Smooth muscle cell (in vitro differentiated cells): ENCODE results near the gene MTHFD2L. TPM values are rescaled to one million over a fixed set of nuclear protein-coding genes. Genes with fewer than 3 reads are reported as not detected.
A peak's percentile ranks its signal among the peaks of the same experiment; 100 is the strongest.

Experiments used
- DNase-seq: peaks from one replicate; lab custom pipeline; 2025; ENCODE audit not compliant: unreplicated experiment; lab: John Stamatoyannopoulos, UW
- H2AFZ ChIP-seq: fragments of 200-600 bp; sonication (generic); 2 replicates; pipeline ENCODE4 v1.6.0; 2016; ENCODE audit warnings: antibody characterized with exemption, low read depth, mild to moderate bottlenecking
- H3F3A ChIP-seq: fragments of 200-600 bp; sonication (generic); 2 replicates; pipeline ENCODE4 v1.6.0; 2017; ENCODE audit warnings: antibody characterized with exemption, low read depth
- H3K27ac ChIP-seq: fragments of 200-600 bp; sonication (generic); 2 replicates; pipeline ENCODE4 v1.5.1; 2016; ENCODE audit warnings: low read depth, mild to moderate bottlenecking
- H3K27me3 ChIP-seq: fragments of 200-600 bp; sonication (generic); 2 replicates; pipeline ENCODE4 v1.6.1; 2016; ENCODE audit warnings: low read depth, mild to moderate bottlenecking
- H3K36me3 ChIP-seq: fragments of 200-600 bp; sonication (generic); 2 replicates; pipeline ENCODE4 v1.5.1; 2016; ENCODE audit warnings: low read depth
- H3K4me1 ChIP-seq: fragments of 200-600 bp; sonication (generic); 2 replicates; pipeline ENCODE4 v1.5.1; 2016; ENCODE audit warnings: low read depth
- H3K4me2 ChIP-seq: fragments of 200-600 bp; sonication (generic); 2 replicates; pipeline ENCODE4 v1.6.0; 2016; ENCODE audit warnings: mild to moderate bottlenecking
- H3K4me3 ChIP-seq: fragments of 200-600 bp; sonication (generic); 2 replicates; pipeline ENCODE4 v1.5.1; 2016; ENCODE audit warnings: mild to moderate bottlenecking
- H3K79me2 ChIP-seq: fragments of 200-600 bp; sonication (generic); 2 replicates; pipeline ENCODE4 v1.6.0; 2016; ENCODE audit warnings: low read depth, mild to moderate bottlenecking
- H3K9ac ChIP-seq: fragments of 200-600 bp; sonication (generic); 2 replicates; pipeline ENCODE4 v1.6.0; 2016; ENCODE audit warnings: low read depth
- H3K9me3 ChIP-seq: fragments of 200-600 bp; sonication (generic); replicated peaks from 2 replicates; pipeline ENCODE4 v1.5.1; 2016; ENCODE audit warnings: low read depth
- H4K20me1 ChIP-seq: fragments of 200-600 bp; sonication (generic); 2 replicates; pipeline ENCODE4 v1.6.0; 2016; ENCODE audit warnings: low read depth
- WGBS: methylation state at CpG from one replicate; pipeline ENCODE4 v1.1.7; 2016; ENCODE audit warnings: low lambda C conversion rate; 5-methylcytosine and 5-hydroxymethylcytosine counted together
- polyA plus RNA-seq: library from polyadenylated mRNA; unstranded; fragments of >200 nt; fragmentation: Nextera tagmentation; extraction: Ambion mirVana; gene quantifications from 2 replicates; pipeline ENCODE4 v1.2.1, GENCODE V29; 2016
- total RNA-seq: library from RNA; depleted of rRNA; stranded (reverse); fragments of >200 nt; gene quantifications from 2 replicates; pipeline ENCODE4 v1.2.3, GENCODE V29; 2014
- TF ChIP-seq, protein P1 (sequence below): fragments of 200-600 bp; sonication (generic); IDR thresholded peaks from 2 replicates; pipeline ENCODE4 v1.5.1; 2017; ENCODE audit warnings: borderline replicate concordance, mild to moderate bottlenecking, antibody characterized with exemption; ENCODE audit not compliant: insufficient read depth, poor library complexity, severe bottlenecking

Gene MTHFD2L
- total and polyA plus RNA-seq, 2 experiments from 2014 or later, result 4.9 to 6.6 TPM

DNA sequence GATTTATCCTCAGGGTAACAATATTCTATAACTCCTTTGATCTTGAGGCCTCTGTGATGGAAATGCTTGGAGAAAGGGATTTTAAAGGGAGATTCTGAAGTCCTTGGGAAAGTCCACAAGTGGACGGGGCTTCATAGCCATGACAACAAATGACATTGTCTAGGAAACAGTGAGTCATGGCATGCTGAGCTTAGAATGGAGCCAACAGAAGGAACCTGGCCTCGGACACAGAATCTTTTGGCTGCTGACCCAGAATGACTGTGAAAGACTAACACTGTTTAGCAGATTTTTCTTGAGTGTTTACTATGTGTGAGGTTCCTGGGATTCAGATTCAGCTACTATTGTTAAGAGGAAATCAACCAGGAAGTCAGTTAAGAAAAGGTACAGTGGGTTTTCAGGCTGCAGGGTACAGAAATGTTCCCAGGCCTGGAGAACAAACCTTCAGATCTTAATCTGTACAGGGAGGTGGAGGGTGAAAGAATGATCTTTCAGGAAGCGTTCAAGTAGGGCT, 40.8 kb upstream of the MTHFD2L start:
- 25% methylated on average over 3 of the region's 3 CpGs for WGBS
- Histone ChIP-seq H2AFZ (peak overlapping the region; percentile 29), H3K27me3 (no peaks in the 10 kb centered on the region), H3K9me3 (no peaks in the 10 kb centered on the region), H4K20me1 (no peaks in the 10 kb centered on the region), H3F3A (peaks cover 8% of the 10 kb centered on the region), H3K36me3 (no peaks in the 10 kb centered on the region), H3K9ac (peak overlapping the region; percentile 79), H3K79me2 (no peaks in the 10 kb centered on the region), H3K4me2 (peak overlapping the region; percentile 24), H3K4me1 (peaks cover 12% of the 10 kb centered on the region), H3K27ac (peak overlapping the region; percentile 97), H3K4me3 (no peak overlapping the region)
- no peak for DNase-seq
- TF ChIP-seq, protein P1, sequence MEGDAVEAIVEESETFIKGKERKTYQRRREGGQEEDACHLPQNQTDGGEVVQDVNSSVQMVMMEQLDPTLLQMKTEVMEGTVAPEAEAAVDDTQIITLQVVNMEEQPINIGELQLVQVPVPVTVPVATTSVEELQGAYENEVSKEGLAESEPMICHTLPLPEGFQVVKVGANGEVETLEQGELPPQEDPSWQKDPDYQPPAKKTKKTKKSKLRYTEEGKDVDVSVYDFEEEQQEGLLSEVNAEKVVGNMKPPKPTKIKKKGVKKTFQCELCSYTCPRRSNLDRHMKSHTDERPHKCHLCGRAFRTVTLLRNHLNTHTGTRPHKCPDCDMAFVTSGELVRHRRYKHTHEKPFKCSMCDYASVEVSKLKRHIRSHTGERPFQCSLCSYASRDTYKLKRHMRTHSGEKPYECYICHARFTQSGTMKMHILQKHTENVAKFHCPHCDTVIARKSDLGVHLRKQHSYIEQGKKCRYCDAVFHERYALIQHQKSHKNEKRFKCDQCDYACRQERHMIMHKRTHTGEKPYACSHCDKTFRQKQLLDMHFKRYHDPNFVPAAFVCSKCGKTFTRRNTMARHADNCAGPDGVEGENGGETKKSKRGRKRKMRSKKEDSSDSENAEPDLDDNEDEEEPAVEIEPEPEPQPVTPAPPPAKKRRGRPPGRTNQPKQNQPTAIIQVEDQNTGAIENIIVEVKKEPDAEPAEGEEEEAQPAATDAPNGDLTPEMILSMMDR, result no peak

DNA sequence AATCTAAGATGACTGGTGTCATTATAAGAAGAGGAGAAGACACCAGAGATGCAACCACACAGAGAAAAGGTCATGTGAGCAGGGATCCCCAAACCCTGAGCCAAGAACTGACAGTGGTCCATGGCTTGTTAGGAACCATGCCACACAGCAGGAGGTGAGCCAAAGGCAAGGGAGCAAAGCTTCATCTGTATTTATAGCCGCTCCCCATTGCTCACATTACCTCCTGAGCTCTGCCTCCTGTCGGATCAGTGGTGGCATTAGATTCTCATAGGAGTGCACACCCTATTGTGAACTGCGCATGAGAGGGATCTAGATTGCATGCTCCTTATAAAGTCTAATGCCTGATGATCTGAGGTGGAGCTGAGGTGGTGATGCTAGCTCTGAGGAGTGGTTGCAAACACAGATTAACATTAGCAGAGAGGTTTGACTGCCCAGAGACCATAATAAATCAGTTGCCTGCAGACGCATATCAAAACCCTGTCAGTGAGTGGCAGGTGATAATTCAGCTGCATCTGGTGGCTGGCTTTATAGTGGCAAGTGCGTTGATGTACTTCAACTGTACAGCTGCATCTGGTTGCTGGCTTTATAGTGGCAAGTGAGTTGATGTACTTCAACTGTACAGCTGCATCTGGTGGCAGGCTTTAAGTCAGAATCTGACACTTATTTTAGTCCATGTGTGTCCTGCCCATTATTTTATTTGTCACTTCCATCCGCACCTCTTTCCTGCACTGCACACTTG, 39.1 kb upstream of the MTHFD2L start:
- no peak overlapping the region for H3K27ac ChIP-seq
- H3K79me2 ChIP-seq, result no peaks in the 10 kb centered on the region
- no peak for DNase-seq
- peaks cover 15% of the 10 kb centered on the region for H3K4me1 ChIP-seq
- H4K20me1 ChIP-seq, result no peaks in the 10 kb centered on the region
- TF ChIP-seq, protein P1, result no peak
- no peak overlapping the region for H3K4me2 ChIP-seq
- peaks cover 8% of the 10 kb centered on the region for H3F3A ChIP-seq
- WGBS, result 93% methylated on average over 6 of the region's 6 CpGs
- no peak overlapping the region for H2AFZ ChIP-seq
- H3K36me3 ChIP-seq, result no peaks in the 10 kb centered on the region
- no peaks in the 10 kb centered on the region for H3K9me3 ChIP-seq
- no peak overlapping the region for H3K9ac ChIP-seq
- H3K27me3 ChIP-seq, result no peaks in the 10 kb centered on the region
- H3K4me3 ChIP-seq, result no peak overlapping the region

DNA sequence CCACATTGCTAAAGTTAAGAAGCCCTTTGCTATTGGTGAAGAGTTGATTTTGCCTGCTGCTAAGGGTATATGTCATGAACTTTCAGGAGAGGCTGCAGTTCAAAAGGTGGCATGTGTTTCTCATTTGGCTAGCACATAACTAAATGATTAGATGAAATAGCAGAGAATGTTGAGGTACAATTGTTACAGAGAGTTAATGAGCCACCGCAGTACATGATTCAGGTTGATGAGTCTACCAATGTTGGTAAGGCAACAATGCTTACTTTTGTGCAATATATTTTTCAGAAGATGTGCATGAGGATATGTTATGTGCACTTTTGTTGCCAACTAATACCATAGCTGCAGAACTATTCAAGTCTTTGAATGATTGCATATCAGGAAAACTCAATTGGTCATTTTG, 37.8 kb upstream of the MTHFD2L start:
- H3K27ac ChIP-seq, result no peak overlapping the region
- 96% methylated on average over 1 of the region's 1 CpG for WGBS
- H3K9me3 ChIP-seq, result no peaks in the 10 kb centered on the region
- H3K4me1 ChIP-seq, result peaks cover 15% of the 10 kb centered on the region
- no peak overlapping the region for H2AFZ ChIP-seq
- no peaks in the 10 kb centered on the region for H3K36me3 ChIP-seq
- no peaks in the 10 kb centered on the region for H3K79me2 ChIP-seq
- H3K4me2 ChIP-seq, result no peak overlapping the region
- no peak overlapping the region for H3K4me3 ChIP-seq
- H3K27me3 ChIP-seq, result no peaks in the 10 kb centered on the region
- H3K9ac ChIP-seq, result no peak overlapping the region
- peaks cover 8% of the 10 kb centered on the region for H3F3A ChIP-seq
- TF ChIP-seq, protein P1, result no peak
- H4K20me1 ChIP-seq, result no peaks in the 10 kb centered on the region
- DNase-seq, result no peak
